DMS153 treated with DMSO at 0.1 percent for 48 hours (cell line): ENCODE data around the gene SNX8.
"Not testable (repeated sequence)": the region's sequence is repeated elsewhere in the genome, so short reads cannot be mapped to it uniquely, and the experiment has no call there.

Experiments used
- DNase-seq: peaks from one replicate; lab custom pipeline; 2025; ENCODE audit not compliant: unreplicated experiment; lab: John Stamatoyannopoulos, UW

SNX8 gene

GRCh38 chr7:2290877-2291276 is 23.4 kb downstream of the SNX8 start:
- DNase-seq = no peak

GRCh38 chr7:2289621-2290020 is 24.6 kb downstream of the SNX8 start:
- no peak for DNase-seq

GRCh38 chr7:2289111-2289586 is 25.1 kb downstream of the SNX8 start:
- DNase-seq = no peak

GRCh38 chr7:2288503-2288902 is 25.7 kb downstream of the SNX8 start:
- no peak for DNase-seq

GRCh38 chr7:2287745-2288144 is 26.5 kb downstream of the SNX8 start:
- no peak for DNase-seq

GRCh38 chr7:2283074-2283473 is 31.2 kb downstream of the SNX8 start:
- DNase-seq = no peak

- no peak for DNase-seq
Measured at GRCh38 chr7:2282185-2282751, 32.0 kb downstream of the SNX8 start.

GRCh38 chr7:2281541-2281940 is 32.7 kb downstream of the SNX8 start:
- DNase-seq = no peak

- DNase-seq = no peak
Measured at GRCh38 chr7:2280424-2280823, 33.8 kb downstream of the SNX8 start.

- no peak for DNase-seq
Measured at GRCh38 chr7:2279896-2280295, 34.3 kb downstream of the SNX8 start.

- no peak for DNase-seq
Measured at GRCh38 chr7:2278026-2278425, 36.2 kb downstream of the SNX8 start.

- DNase-seq = no peak
Measured at GRCh38 chr7:2276107-2276506, 38.1 kb downstream of the SNX8 start.

GRCh38 chr7:2275101-2275500 is 39.1 kb downstream of the SNX8 start:
- no peak for DNase-seq

GRCh38 chr7:2274666-2275065 is 39.6 kb downstream of the SNX8 start:
- DNase-seq = no peak

- no peak for DNase-seq
Measured at GRCh38 chr7:2273866-2274265, 40.4 kb downstream of the SNX8 start.

GRCh38 chr7:2272031-2272430 is 42.2 kb downstream of the SNX8 start:
- DNase-seq = no peak

GRCh38 chr7:2271273-2272026 is 42.8 kb downstream of the SNX8 start:
- no peak for DNase-seq

- no peak for DNase-seq
Measured at GRCh38 chr7:2270495-2270894, 43.7 kb downstream of the SNX8 start.

- no peak for DNase-seq
Measured at GRCh38 chr7:2269991-2270460, 44.2 kb downstream of the SNX8 start.

GRCh38 chr7:2269089-2269990 is 44.9 kb downstream of the SNX8 start:
- not testable (repeated sequence) for DNase-seq

GRCh38 chr7:2266911-2267310 is 47.3 kb downstream of the SNX8 start:
- DNase-seq = no peak

GRCh38 chr7:2264158-2264557 is 50.1 kb downstream of the SNX8 start:
- DNase-seq = no peak
